ENCODE results near the gene PPARG.
"Not testable (repeated sequence)": the region's sequence is repeated elsewhere in the genome, so short reads cannot be mapped to it uniquely, and the experiment has no call there.

- not testable (repeated sequence) for TF ChIP-seq ARNT (IDR thresholded peaks at IDR 0.05); SUZ12 (IDR thresholded peaks at IDR 0.05); FOXA1 (IDR thresholded peaks at IDR 0.05); L3MBTL2 (conservative IDR thresholded peaks at IDR 0.05); HDGF (IDR thresholded peaks at IDR 0.05; ENCODE audit: borderline replicate concordance); LEF1 (IDR thresholded peaks at IDR 0.05; ENCODE audit: borderline replicate concordance); ZNF384 (IDR thresholded peaks at IDR 0.05); FOXM1 (IDR thresholded peaks at IDR 0.05; ENCODE audit: borderline replicate concordance); PKNOX1 (IDR thresholded peaks at IDR 0.05); FOXK2 (IDR thresholded peaks at IDR 0.05); ELF4 (IDR thresholded peaks at IDR 0.05)
Observed at GRCh38 chr3:12479198-12479597, 190.3 kb downstream of the PPARG start.

All from HEK293T (cell line).